Non-pigmented ciliary epithelial cell (primary cell): ENCODE data around the gene OR5A1.
A peak's percentile ranks its signal among the peaks of the same experiment; 100 is the strongest.
"Not testable (repeated sequence)": the region's sequence is repeated elsewhere in the genome, so short reads cannot be mapped to it uniquely, and the experiment has no call there.

Experiments used
- DNase-seq: peaks from one replicate; pipeline ENCODE4 v3.0.0-alpha.2; 2010; ENCODE audit warnings: low read depth

Gene OR5A1

GRCh38 chr11:59436169-59436568 is at the start of gene OR5A1:
Gene OR5A1, plus strand, starts transcription at chr11:59436469. Its CDS starts 6,700 bp downstream, at chr11:59443169.
- no peak for DNase-seq

- no peak for DNase-seq
These were observed 42.1 kb upstream of the OR5A1 start for GRCh38 chr11:59394186-59394585.

DNA sequence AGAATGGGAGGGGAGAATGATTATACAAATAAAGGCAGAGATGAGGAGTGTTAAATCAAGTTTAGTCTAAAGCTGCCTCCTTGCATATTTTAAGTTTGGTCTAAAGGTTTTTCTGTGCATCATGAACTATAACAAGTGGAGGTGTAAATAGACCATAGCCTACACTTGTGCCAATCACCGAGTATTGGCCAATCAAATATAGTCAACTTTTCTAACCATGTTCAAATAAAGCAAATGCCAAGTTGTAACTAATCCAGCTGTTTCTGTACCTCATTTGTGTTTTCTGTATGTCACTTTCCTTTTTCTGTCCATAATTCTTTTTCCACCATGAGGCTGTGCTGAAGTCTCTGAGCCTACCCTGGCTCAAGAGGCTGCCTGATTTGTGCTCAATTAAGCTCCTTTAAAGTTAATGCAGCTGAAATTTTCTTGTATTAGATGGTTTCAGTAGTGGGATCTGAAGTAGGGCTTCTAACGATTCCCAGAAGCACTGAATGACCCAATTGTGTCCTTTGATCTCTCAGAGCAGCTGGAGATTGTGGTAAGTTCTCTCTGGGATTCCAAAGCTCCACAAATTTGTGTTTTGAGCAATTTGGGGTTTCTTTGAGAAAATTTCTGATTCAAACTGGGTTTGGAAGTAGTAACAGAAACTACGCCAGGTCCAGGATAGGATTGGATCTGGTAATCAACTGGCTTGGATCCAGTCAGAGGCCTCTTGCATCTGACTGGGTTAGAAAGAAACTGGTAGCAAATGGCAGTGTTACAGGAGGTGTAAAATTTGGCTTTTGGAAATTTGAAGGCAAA is 35.6 kb upstream of the OR5A1 start:
- DNase-seq = no peak

DNA sequence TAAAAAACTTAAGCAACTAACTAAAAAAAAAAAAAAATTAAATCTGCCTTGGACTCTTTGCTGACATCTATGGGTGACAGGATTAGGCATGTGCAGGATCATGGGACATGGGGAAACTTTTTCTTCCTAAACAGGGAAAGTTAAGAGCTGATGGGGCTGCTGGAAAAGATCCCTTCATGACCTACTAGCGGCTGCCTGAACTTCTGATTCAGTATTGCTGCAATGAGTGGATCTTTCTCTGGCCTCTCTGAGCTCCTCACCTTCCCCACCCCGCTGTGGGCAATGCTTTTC is 35.1 kb upstream of the OR5A1 start:
- DNase-seq = no peak

GRCh38 chr11:59403546-59403945 is 32.7 kb upstream of the OR5A1 start:
- DNase-seq = no peak

- no peak for DNase-seq
These were observed 22.6 kb upstream of the OR5A1 start for GRCh38 chr11:59413646-59414045.

GRCh38 chr11:59415111-59415510 is 21.2 kb upstream of the OR5A1 start:
- DNase-seq = no peak

- no peak for DNase-seq
These were observed 19.7 kb upstream of the OR5A1 start for GRCh38 chr11:59416613-59417012.

GRCh38 chr11:59417023-59417422 is 19.2 kb upstream of the OR5A1 start:
- no peak for DNase-seq

DNA sequence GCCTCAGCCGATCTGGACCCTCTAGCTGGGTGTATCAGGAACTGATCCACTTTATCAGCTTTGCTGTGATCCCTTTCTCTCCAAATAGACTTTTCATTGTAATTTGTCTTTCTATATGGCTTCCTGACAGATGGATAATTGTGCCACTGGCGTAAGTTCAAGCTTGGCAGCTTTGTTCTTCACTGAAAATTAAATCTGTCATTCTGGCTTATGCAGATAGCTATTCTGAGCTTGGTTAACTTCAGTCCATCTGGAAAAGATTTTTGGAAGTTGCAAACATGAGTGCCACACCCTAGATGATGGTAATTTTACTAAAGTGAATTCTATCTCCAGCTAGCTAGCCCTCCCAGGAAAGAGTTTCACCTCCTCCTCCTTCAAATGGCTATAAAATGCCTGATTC is 18.1 kb upstream of the OR5A1 start:
- DNase-seq = no peak

DNA sequence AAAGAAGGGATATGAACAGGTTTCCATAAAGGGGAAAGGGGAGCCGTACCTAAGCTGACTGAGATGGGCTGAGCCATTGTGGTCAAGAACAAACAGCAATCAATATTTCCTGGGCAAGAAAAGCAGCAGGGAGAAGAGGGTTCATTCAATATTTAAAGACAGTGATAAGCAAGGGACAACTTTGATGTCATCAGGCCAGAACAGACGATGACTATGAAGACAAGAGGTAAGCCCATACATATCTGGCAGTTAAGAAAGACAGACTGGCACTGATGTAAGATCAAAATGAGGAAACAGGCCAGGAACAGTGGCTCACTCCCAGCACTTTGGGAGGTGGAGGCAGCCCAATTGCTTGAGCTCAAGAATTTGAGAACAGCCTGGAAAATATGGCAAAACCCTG is 12.4 kb upstream of the OR5A1 start:
- DNase-seq = no peak

GRCh38 chr11:59425131-59425530 is 11.1 kb upstream of the OR5A1 start:
- no peak for DNase-seq

- DNase-seq = no peak
These were observed 9.8 kb upstream of the OR5A1 start, which contains the start of gene OR5A2 for GRCh38 chr11:59426361-59427067. Gene OR5A2, minus strand, starts transcription at chr11:59426413. Its CDS starts 3,460 bp downstream, at chr11:59422953.

DNA sequence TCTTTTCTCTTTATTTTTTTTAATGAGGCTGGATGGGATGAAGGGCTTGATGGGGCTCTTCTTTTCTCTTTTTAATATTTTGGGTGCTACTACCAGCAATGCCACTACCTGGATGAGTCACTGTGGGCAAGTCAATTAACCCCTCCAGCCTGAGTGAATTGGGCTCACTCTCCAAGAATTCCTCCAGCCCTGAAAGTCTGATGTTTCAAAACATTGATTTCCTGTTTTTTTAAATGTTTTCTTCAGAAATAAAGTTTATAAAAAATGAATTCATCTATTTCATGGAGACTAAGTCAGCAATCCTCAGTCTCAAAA is 9.2 kb upstream of the OR5A1 start:
- DNase-seq = no peak

DNA sequence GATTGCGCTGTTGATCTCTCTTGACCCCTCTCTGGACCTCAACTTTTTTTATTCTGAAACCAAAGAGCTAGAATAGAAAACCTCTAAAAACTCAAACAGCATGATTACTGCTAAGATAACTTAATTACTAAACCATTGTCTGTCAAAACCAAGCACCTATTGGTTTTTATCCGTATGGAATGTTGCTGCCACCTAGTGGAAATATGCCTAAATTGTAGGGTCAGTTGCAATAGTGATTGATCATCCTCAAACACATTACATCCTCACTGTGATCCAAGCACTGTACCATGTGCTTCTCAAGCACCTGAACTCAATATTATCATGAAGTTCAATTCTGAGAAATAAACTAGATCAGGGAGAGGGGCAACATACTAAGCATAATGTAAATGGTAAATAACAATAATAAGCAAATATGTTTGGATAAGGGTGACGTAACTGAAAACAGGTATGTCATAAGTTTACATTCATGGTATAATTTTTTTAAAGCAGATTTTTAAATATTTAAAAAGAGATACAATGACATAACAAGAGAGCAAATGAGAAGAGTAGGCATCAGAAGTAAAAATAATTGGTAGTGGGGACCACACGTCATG is 6.2 kb upstream of the OR5A1 start:
- peak; percentile 14 for DNase-seq

DNA sequence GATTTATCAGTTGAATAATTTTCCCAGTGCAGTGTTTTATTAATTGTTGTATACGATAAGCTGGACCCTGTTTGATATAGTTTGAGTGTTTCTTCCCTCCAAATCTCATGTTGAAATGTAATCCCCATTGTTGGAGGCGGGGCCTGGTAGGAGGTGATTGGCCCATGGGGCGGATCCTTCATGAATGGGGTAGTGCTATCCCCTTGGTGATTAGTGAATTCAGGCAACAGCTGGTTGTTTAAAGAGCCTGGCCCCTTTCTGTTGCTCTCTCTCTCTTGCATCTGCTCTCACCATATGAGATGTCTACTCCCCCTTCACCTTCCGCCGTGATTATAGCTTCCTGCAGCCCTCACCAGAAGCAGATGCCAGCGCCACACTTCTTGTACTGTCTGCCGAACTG is 1.5 kb downstream of the OR5A1 start:
- no peak for DNase-seq

DNA sequence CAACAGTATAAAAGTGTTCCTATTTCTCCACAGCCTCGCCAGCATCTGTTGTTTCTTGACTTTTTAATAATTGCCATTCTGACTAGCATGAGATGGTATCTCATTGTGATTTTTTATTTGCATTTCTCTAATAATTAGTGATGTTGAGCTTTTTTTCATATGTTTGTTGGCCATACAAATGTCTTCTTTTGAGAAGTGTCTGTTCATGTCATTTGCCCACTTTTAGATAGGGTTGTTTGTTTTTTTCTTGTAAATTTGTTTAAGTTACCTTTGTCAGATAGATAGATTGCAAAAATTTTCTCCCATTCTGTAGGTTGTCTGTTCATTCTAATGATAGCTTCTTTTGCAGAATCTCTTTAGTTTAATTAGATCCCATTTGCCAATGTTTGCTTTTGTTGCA is 9.4 kb downstream of the OR5A1 start:
- not testable (repeated sequence) for DNase-seq

GRCh38 chr11:59448484-59448883 is 12.2 kb downstream of the OR5A1 start:
- DNase-seq = no peak

GRCh38 chr11:59456661-59457060 is 20.4 kb downstream of the OR5A1 start, which contains the start of gene OR4D6:
Gene OR4D6, plus strand, starts transcription at chr11:59456961. Its CDS starts 0 bp downstream, at chr11:59456961.
- DNase-seq = no peak

- no peak for DNase-seq
These were observed 23.6 kb downstream of the OR5A1 start for GRCh38 chr11:59459916-59460315.

DNA sequence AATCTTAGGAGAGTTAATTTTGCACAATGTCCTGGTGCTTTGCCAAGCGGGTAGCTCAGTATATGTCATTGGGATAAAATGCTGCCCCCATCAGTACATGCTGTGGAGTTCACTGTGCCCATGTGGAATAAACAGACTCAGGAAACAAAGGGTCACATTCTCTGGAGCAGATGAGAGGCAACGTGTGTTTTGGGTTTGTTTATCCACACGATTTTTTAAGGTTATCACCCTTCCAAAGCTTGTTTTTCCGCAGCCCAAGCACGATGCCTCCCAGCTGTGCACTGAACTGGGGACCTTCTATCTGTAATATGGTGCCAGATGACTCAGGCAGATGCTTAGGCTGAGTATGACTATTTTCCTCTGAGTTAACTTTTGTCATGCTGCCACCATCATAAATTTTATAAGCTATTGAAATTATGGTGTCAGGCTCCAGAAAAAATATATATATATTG is 26.9 kb downstream of the OR5A1 start:
- no peak for DNase-seq

- no peak for DNase-seq
These were observed 36.7 kb downstream of the OR5A1 start, which contains the start of gene OR4D10 for GRCh38 chr11:59473015-59473414. Gene OR4D10, plus strand, starts transcription at chr11:59473315. Its CDS starts 4,115 bp downstream, at chr11:59477430.

DNA sequence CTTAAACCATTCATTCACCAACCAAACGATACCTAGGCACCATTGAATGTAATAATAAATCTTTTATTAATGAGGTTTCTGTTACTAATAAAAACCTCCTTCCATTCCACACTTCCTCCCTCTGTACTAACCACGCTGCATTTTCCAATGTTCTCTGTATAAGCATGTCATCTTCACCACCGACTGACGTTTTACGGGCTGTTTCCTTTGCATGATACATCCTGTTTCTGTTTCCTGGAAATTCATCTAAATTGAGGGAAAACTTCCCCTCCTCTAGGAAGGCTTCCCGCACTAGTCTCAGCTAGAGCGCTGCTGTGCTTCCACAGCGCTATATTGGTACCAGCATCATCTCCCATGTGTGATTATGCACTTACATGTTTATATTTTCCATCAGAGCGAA is 38.9 kb downstream of the OR5A1 start:
- DNase-seq = no peak
